Stimulated activated CD4-positive, alpha-beta T cell treated with anti-CD3 and anti-CD28 coated beads, Interleukin-2, amount 100 ng/mL, for 24 hours (primary cell): ENCODE measurements around the gene TMEM43.

Experiments
- DNase-seq, 2 donors: peaks; one replicate each; pipeline ENCODE4 v3.0.0-alpha.2; 2020

The TMEM43 gene

DNA sequence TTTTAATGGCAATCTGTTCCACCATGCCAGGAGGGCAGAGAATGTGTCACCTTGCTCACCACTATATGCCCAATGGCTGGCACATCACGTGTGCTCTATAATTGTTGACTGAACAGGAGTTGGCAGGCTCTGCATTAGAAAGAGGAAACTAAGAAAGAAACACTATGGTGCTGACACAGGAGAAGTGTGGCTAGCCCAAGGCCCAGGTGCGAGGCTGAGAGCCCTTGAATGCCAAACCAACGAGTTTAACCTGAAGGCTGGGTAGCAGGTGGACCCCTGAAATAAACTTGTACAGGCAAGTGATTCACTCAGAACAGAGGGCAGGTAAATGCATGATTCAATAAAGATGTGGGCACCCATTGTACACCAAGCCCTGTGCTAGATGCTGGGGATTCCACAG lies 2.6 kb upstream of the TMEM43 start:
- no peak for DNase-seq

DNA sequence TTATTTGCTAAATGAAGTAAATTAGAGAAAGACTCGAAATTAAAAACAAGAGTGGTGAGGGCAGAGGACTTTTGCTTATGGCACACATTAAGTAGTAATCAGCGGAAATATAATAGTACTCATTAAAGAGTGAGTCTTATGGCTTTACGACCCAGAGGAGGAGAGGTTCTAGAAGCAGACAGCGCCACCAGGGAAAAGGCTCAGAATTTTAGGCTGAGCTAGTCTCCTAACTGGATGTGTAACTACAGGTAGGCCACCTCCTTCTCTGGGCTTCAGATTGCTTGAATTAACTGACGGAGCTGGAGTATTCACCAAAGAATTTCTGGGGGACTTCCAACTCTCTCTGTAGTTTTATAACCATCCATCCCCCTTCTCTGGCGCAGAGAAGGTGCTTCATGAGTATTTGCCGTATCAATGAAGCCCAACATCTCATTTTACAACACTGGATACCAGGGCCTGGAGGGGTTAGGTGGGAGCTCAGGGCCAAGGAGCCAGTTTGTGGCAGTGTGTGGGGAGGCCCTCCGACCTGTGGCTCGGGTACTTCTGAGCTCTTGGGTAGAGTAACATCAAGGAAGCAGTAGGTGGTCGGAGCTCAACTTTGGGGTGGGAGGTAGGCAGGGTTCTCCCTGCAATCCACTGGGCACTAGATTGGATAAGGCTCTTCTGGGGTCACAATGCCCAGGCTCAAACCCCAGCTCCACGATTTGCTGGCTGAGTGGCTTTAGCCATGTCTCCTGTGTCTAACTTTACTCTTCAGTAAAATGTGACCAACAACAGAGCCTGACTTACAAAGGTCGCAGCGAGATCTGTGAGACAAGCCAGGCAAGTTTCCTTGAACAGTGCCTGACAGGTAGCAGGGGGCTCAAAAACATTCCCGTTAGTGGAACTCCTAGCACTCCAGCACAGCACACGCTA lies 1.3 kb upstream of the TMEM43 start:
- DNase-seq, result peak in 1 of 2 donors; percentile 23

DNA sequence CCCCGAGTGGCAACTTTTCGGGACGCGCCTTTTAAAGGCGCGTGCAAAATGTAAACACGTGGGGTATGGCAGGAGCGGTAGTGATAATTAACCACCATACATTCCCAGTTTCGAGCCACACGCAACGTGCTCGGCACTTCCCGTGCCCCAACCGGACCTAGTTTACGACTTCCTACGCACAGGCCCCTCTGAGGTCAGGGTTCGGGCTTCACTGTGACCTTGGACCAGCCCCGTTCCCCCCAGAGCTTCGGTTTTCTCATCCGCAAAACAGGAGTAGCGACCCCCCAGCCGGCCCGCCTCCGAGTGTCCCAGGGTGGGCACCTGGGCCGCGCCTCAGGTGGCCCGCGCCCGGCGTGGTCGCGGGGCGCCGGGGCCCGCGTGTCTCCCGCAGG lies 633 bp upstream of the TMEM43 start:
- DNase-seq, result peak; percentile 73

DNA sequence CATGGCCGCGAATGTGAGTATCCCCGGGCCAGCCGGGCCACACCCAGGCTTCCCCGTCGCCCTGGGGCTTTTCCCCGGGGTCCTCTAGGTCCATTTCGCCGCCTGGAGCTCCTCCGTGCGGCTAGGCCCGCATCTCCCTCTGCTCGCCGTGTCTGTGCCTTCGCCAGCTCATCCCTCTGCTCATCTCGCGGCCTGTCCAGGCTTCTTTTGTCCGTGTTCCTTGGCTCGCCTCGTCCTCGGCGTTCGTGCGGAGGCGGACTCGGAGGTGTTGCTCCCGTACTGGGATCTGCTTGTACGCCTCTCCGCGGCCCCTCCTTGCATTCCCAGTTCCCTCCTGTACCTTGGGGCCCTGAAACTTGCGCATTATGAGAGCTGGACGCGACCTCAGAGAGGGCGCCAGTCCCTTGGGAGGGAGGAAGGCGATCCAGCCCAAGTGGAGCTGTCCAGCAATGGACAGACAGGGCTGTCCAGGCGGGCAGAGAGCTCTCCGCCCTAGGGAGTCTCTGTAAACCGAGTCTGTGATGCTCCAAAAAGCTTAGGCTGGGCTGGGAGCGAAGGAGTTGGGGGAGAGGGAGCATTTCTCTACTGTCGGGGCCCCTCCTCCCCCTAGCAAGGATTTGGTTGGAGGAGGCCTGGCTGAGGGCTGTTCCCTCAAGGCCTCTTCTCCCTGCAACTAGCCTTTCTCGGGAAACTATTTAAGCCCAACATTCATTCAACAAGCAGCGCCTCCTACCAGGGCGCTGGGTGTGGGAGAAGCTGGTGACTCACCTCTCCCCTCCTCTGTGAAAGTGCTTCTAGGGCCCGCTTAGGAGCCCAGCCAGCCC lies 553 bp downstream of the TMEM43 start:
- peak; percentile 66 to 71 for DNase-seq

DNA sequence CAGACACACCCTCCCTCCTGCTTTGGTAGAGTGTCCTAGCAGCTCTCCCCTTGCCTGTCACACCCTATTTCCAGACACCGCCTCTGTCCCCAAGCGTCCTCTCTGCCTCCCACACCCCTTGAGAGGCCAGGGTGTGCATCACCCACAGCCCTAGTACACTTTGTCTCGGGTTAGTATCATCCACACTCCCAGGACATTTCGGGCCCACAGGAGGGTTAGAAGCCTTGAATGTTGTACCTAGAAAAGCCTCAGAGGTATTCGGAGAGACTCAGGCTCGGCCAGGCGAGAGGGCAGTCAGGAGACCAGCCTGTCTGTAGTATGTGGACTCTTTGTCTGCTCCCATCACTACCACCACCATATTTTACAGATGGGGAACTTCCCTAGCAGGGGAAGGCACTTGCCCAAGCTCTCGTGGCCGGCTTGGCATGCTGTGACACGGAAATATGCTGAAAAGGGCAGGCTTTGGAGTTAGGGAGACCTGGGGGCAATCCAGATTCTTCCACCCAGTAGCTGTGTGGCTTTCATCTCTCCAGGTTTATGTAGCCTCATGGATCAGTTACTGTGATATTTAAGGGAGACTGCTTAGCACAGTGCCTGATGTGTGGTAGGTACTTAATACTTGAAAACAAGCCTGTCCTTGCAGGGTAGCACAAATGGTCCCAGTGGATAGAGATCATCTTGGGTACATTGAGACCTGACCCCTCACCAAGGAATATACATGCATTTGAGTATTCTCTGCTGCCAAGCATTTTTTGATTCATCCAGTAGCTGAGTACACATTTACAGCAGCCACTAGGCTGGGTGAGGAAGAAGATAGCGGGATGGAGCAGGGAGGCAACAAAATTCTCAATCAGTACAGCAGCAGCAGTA lies 1.4 kb downstream of the TMEM43 start:
- DNase-seq, result no peak

DNA sequence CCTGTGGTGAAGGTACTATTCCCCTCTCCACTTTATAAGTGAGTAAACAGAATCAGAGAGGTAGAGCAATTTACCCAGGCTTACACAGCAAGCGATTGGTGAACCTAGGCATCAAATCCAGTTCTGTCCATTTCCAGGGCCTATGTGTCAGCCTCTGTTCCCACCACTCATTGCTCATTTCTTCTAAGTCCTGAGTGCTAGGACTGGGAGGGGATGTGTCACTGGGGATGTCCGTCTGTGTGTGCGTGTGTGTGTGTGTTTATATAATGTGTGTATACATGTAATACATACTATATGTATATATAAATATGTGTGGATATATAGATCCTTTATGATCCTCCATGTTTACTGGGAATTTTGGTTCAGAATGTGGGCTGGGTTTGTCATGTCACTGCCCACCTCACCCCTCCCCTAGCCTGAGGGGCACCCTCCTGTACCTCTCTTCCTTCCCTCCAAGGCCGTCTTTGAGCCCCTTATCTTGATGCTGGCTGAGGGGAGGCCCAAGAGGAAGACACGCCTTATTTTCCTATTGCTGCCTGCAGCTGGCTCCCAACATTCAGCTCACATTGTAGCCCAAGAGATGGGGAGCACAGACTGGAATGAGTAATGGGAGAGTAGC lies 2.1 kb downstream of the TMEM43 start:
- peak in 1 of 2 donors; percentile 16 for DNase-seq

DNA sequence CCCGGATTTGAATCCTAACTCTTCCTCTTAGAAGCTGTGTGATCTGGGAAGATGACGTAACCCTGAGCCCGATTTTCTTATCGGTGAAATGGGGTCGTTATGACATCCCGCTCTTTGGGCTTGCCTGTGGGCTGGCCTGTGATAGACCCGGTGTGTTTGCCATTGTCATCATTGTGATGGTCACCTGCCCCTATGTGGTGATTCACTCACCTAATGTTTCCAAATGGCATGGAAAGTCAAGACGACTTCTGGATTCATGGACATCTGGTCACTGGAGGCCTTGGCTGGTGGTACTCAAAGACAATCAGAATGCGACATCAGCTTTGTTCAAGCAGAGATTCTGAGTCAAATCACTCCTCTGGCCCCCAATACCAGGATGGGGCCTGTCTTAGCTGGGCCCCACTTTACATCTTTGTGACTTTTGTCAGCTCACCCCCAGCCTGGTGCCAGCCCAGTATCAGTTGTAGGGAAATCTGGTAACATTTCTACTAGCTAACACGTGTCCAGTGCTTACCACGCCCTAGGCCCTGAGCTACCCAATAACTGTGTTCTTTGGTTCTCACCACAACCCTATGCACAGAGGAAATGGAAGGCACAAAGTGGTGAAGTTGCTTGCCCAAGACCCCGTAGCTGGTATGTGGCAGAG lies 2.8 kb downstream of the TMEM43 start:
- DNase-seq, result peak in 1 of 2 donors; percentile 15

DNA sequence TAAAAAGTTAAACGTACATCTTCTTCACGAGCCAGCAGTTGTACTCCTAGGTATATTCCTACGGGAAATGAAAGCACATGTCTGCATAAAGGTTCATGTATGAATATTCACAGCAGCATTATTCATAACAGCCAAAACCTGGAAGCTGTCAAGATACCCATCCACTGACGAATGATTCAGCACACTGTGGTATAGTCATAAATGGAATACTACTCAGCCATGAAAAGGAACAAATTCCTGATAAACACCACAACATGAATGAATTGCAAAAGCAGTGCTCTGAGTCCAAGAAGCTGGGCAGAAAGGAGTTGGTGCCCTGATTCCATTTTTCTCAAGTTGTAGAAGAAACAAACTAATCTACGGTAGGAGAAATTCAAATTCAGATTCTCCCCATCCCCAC lies 3.9 kb downstream of the TMEM43 start:
- DNase-seq, result no peak

DNA sequence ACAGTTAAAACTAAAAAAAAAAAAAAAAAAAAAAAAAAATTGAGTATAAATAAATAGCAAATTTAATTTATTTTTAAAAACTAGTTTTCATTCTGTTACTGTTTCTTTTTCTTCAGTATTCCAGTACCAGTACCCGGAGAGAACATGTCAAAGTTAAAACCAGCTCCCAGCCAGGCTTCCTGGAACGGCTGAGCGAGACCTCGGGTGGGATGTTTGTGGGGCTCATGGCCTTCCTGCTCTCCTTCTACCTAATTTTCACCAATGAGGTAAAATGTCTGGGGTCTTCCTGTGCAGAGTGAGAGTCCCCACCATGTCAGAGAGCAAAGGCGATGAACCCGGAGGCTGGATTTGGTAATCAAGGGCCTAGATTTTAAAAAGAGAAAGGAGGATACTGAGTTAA lies 4.4 kb downstream of the TMEM43 start:
- no peak for DNase-seq

DNA sequence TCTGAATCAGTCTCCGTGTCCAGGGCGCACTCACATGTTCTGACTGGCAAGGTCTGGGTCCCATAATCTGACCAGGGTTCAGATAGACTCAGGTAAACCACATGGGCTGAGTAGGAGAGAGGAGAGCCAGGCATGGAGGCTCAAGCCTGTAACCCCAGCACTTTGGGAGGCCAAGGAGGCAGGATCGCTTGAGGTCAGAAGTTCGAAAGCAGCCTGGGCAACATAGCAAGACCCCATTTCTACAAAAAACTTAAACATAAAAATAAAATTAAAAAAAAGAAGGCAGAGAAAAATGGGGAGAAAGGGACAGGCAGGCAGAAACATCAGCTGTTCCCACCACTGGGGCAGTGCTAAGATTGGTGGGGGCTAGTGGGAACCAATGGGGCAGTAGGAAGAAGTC lies 5.4 kb downstream of the TMEM43 start:
- DNase-seq, result no peak

DNA sequence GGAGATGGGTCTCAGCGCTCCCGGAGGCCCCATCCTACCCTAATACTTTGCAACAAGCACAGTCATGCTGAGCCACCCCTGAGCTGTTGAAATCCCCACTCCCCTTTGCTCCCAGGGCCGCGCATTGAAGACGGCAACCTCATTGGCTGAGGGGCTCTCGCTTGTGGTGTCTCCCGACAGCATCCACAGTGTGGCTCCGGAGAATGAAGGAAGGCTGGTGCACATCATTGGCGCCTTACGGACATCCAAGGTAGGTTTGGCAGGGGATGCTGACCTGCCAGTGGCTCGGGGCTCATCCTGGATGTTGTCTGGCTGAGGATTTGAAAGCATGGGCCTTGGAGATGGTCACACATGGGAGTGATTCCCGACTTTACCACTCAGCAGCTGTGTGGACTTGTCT lies 5.9 kb downstream of the TMEM43 start:
- no peak for DNase-seq

DNA sequence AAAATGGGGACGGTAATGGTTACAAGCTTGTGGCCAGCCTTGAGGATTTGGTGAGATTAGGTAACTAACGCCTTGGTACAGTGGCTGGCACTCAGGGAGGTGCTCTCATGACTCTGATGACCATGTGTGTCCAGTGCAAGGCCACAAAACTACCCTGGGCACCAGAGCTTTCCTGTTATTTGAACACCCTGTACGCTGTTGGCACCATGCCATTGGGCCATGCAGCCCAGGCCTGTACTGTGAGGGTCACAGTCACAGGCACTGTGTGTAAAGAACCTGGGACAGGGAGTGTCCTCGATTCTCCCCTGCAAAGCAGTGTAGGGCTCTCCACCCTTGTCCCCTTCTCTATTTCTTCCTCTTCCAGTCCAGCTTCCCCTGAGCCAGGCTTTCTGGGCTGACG lies 6.3 kb downstream of the TMEM43 start:
- no peak for DNase-seq

DNA sequence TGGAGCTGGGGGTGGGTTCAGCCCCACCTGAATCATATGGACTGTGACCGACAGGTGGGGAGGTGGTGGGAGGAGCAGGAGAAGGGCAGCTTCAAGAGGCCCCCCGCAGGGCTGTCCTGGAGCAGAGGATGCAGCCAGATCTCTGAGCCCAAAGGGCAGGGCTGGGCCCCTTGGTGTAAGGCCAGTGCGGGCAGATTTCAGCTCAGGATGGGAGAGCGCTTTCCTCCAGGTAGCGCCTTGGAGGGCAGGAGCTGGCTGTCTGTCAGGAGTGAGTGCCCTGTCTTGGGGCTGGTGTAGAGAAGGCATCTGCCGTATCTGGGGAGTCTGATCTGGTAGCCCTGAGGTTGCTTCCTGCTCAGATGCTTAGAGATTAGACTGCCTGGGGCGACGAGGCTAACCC lies 7.3 kb downstream of the TMEM43 start:
- no peak for DNase-seq

DNA sequence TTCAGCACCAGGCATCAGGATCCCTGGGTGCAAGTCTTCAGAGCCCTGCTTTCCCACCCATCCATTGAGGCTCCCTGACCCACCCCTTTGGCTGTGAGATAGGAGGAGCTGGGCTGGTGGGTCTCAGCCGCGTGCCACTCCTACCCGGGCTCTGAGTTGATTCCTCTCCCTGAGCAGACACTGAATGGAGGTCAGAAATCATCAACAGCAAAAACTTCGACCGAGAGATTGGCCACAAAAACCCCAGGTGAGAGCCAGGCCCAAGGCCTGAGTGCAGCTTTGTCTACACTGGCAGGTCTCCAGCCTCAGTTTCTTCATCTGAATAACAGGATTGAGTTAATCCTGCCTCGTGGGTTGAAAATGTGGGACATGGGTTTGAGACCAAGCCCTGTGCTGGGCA lies 7.8 kb downstream of the TMEM43 start:
- no peak for DNase-seq

DNA sequence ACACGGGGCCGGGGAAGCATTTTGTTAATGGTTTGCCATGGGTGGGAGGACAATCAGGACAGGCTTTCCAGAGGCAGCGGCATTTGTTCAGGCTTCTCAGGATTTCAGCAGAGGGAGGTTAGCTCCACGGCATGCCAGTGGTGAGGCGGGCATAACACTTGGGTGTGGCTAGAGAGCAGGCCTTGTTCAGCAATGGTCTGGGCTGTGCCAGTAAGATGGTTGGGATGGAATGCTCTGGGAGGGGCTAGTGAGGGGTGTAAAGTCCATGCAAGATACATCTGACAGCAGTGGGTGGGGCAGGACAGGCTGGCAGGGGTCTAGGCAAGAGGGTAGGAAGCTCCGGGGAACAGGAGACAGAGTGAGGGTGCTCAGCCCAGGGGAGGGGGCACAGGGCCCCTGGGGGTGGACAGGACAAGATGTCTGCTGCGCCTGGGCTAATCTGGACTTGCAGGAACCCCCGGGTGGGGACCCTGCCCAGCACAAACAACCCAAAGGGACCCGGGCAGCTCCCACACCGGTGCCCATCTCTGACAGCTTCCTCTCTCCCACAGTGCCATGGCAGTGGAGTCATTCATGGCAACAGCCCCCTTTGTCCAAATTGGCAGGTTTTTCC lies 8.4 kb downstream of the TMEM43 start:
- no peak for DNase-seq

DNA sequence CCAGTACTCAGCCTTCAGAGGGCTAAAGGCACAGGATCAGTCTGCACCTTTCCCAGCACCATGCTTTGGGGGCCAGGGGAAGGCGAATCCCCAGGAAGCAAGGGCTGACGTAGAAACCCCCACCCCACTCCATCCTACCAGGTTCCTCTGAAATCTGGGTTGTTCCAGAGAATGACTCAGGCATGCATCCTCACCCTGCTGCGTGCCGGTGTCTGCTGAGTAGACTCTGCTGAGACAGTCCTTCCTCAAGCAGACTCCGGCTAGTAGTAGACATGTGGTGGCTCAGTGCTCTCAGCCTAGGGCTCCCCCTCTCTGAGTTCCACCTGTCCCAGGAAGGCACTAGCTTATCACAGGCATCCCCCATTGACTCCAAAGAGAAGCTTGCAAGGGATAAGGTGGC lies 9.0 kb downstream of the TMEM43 start:
- no peak for DNase-seq

DNA sequence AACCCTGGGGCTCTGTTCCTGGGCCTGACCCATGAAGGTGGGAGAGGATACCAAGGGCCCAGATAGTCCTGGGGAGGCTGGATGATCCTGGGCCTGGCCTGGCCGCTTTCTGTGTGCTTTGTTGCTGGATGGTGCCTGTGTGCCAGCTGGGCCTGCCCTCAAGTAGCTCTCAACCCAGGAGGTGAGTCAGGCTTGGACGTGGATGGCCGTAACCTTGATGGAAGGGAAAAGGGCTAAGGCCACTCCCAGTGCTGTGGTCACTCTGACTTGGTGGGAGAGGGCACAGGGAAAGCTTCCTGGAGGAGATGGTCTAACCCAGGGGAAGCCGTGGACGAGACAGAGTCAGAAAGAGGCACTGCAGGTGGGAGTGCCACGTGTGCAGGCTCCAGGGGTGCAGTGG lies 9.4 kb downstream of the TMEM43 start:
- no peak for DNase-seq

DNA sequence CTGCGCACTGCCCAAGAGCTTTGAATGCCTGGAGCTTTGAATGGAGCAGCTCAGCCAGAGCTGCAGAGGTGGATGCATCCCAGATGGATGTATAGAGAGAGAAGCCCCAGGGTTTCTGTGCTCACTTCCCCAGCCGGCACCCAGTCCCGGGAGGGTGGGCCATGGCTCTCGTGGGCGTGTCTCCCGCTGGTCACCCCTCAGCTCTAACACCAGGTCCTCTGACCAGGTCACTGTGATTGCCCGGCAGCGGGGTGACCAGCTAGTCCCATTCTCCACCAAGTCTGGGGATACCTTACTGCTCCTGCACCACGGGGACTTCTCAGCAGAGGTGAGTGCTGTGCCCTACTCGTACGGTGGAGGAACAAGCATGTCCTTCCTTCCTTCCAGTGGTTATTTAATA lies 10.7 kb downstream of the TMEM43 start:
- DNase-seq, result no peak

DNA sequence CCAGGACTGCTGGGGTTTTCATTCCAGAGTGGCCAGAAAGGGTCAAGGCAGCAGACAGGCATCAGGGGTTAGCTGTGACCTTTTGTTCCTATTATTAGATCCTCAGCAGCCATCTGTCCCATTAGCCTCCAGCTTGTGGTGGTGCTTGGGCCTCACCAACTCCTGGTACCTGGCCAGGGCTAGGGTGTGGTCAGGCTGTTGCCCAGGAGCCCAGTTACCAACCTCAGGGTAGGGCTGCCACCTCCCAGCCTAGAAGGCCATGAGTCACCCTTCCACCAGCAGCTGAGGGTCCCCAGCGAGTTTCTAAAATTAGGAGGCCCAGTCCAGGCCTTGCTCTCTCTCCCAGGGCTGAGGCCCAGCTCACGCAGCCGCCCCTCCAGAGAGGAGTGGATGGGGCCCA lies 12.2 kb downstream of the TMEM43 start:
- no peak for DNase-seq

DNA sequence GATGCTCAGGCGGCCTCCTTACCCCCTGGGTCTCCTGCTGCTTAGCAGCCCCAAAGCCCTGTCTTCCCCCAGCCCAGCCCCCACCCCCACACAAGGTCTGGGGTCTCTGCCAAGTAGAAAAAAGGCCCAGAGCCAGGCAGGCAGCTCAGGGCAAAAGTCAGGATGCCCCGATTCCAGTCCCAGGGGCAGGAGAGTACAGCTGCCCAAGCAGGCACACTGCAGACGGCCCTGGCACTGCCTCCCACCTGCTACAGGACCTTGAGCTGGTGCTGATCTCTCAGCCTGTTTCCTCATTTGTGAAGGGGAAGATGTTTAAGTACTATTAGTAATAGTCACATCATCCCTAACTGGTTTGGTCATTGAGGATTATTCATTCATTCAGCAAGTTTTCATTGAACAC lies 12.6 kb downstream of the TMEM43 start:
- DNase-seq, result no peak

DNA sequence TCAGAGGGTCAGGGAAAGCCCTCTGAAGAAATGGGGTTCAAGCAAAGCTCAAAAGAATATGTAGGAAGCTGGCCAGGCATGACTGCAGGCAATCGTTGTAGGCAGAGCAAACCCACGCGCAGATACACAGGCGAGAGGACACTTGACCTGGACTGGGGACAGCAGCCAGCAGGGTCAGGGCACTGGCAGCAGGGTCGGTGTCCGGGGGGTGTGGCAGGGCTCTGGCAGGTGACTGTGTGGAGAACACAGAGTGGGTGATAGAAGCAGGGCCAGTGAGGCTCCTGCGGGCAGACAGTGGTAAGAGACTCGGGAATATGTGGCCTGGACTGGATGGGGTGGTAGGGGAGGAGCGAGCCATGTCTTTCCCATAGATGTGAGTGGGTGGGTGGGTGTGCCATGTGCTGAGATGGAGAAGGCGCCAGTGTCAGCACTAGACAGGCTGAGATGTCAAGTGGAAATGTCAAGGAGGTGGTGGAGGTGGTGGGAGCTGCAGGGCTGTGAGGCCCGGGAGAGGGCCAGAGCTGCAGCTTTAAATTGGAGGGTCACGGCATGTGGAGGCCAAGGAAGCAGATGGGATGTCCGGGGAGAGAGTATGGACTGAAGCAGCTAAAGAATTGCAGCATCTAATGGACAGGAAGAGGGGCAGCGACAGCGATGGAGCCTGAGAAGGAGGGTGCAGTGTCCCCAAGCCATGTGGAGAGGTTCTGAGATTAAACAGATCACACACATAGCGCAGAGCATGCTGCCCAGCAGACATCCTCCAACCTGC lies 13.4 kb downstream of the TMEM43 start:
- DNase-seq, result no peak
